ENCODE measurements around the gene SCN5A.

Gene SCN5A

GRCh38 chr3:38649500-38650247 is at the start of gene SCN5A:
TSS of gene SCN5A (minus strand) at chr3:38649687. CDS start at chr3:38633307, 16,380 bp downstream.
- Mint-ChIP-seq H3K4me1 (peaks cover 4% of the 10 kb centered on the region), H3K27ac (no peak within 1 kb of the TSS), H3K4me3 (peak within 1 kb of the TSS; percentile 81 to 83 (median 81)), H3K27me3 (ENCODE audit: low read depth) (peaks cover 21% of the 10 kb centered on the region), H3K9me3 (no peaks in the 10 kb centered on the region), H3K36me3 (ENCODE audit: low read depth) (no peaks in the 10 kb centered on the region)
- no peak for TF ChIP-seq CTCF (IDR thresholded peaks at IDR 0.05; ENCODE audit: unreplicated experiment in 3 of 3)

DNA sequence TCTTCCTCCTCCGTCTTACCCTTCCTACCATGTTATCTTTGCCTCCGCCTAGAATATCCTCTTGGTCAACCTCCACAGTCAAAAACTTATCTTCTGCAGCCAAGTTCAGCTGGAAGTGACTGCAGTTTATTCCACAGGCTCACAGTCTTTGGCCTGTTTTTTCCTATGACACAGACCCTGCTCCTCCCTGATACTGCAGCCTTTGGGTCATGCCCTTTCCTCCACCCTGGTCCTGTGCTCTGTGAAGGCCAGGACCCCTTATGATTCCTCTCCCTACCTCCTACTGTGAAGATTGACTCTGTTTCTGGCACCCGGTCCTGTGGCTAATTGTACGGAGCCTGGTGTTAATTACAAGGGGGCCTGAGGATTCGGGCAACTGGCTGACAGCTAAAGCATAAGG is 49.3 kb upstream of the SCN5A start:
- Mint-ChIP-seq H3K4me3 (no peak overlapping the region), H3K9me3 (peaks cover 3% of the 10 kb centered on the region), H3K27me3 (ENCODE audit: low read depth) (peaks cover 4% of the 10 kb centered on the region), H3K27ac (no peak overlapping the region), H3K36me3 (ENCODE audit: low read depth) (no peaks in the 10 kb centered on the region), H3K4me1 (peaks cover 8% of the 10 kb centered on the region)
- no peak for TF ChIP-seq CTCF (IDR thresholded peaks at IDR 0.05; ENCODE audit: unreplicated experiment in 3 of 3)

DNA sequence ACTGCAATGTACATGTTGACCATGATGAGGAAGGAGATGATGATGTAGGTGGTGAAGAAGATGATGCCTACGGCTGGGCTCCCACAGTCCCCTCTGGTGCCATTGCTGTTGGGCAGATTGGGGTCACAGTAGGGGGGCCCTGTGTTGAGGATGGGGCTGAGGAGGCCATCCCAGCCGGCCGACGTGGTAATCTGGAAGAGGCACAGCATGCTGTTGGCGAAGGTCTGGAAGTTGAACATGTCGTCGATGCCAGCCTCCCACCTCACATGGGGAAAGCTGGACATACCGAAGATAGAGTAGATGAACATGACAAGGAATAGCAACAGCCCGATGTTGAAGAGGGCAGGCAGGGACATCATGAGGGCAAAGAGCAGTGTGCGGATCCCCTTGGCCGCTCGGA is 48.6 kb upstream of the SCN5A start:
- H3K27me3 Mint-ChIP-seq (ENCODE audit: low read depth), result peaks cover 4% of the 10 kb centered on the region
- peaks cover 8% of the 10 kb centered on the region for H3K4me1 Mint-ChIP-seq
- no peak overlapping the region for H3K27ac Mint-ChIP-seq
- peaks cover 3% of the 10 kb centered on the region for H3K9me3 Mint-ChIP-seq
- no peak for TF ChIP-seq CTCF (IDR thresholded peaks at IDR 0.05; ENCODE audit: unreplicated experiment in 3 of 3)
- H3K36me3 Mint-ChIP-seq (ENCODE audit: low read depth), result no peaks in the 10 kb centered on the region
- H3K4me3 Mint-ChIP-seq, result no peak overlapping the region

- H3K4me1 Mint-ChIP-seq, result peaks cover 6% of the 10 kb centered on the region
- no peak overlapping the region for H3K27ac Mint-ChIP-seq
- H3K9me3 Mint-ChIP-seq, result peaks cover under 1% of the 10 kb centered on the region
Measured at GRCh38 chr3:38696034-38696433, 46.5 kb upstream of the SCN5A start.

GRCh38 chr3:38690185-38690584 is 40.7 kb upstream of the SCN5A start:
- Mint-ChIP-seq H3K36me3 (ENCODE audit: low read depth) (no peaks in the 10 kb centered on the region), H3K4me1 (no peaks in the 10 kb centered on the region), H3K9me3 (no peaks in the 10 kb centered on the region), H3K4me3 (no peak overlapping the region), H3K27ac (no peak overlapping the region), H3K27me3 (ENCODE audit: low read depth) (peaks cover 4% of the 10 kb centered on the region)
- no peak for TF ChIP-seq CTCF (IDR thresholded peaks at IDR 0.05; ENCODE audit: unreplicated experiment in 3 of 3)

More at GRCh38 chr3:38696034-38696433, 46.5 kb upstream of the SCN5A start:
- Mint-ChIP-seq H3K4me3 (no peak overlapping the region), H3K36me3 (ENCODE audit: low read depth) (no peaks in the 10 kb centered on the region), H3K27me3 (ENCODE audit: low read depth) (peaks cover 4% of the 10 kb centered on the region)
- TF ChIP-seq CTCF (IDR thresholded peaks at IDR 0.05; ENCODE audit: unreplicated experiment in 3 of 3), result no peak

DNA sequence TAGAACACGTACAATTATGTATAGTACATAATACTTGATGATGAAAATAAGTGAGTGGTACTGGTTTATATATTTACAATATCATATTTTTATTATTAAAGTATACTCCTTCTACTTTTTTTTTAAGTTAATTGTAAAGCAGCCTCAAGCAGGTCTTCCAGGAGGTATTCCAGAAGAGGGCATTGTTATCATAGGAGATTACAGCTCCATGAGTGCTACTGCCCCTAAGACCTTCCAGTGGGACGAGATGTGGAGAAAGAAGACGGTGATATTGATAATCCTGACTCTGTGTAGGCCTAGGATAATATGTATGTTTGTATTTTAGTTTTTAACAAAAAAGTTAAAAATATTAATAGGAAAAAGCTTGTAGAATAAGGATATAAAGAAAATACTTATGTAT is 40.3 kb upstream of the SCN5A start:
- no peak for TF ChIP-seq CTCF (IDR thresholded peaks at IDR 0.05; ENCODE audit: unreplicated experiment in 3 of 3)
- H3K27ac Mint-ChIP-seq, result no peak overlapping the region
- H3K4me3 Mint-ChIP-seq, result no peak overlapping the region
- no peaks in the 10 kb centered on the region for H3K4me1 Mint-ChIP-seq
- peaks cover 4% of the 10 kb centered on the region for H3K27me3 Mint-ChIP-seq (ENCODE audit: low read depth)
- H3K36me3 Mint-ChIP-seq (ENCODE audit: low read depth), result no peaks in the 10 kb centered on the region
- no peaks in the 10 kb centered on the region for H3K9me3 Mint-ChIP-seq

All from nephron (organoid).